Caco-2 (cell line): Measurements from ENCODE around the gene SPATA22. TPM values are rescaled to one million over a fixed set of nuclear protein-coding genes. Genes with fewer than 3 reads are reported as not detected.
A peak's percentile ranks its signal among the peaks of the same experiment; 100 is the strongest.

ENCODE experiments used
- BruUV-seq: library from RNA; stranded (reverse); fragments of 400-500 nt; replicated peaks from 2 replicates; lab custom pipeline; 2021; lab: Mats Ljungman, UMichigan
- CTCF ChIA-PET: fragments of 300-600 bp; sonication (Branson Sonifier 250); formaldehyde crosslinking; loops from one replicate; lab custom pipeline; 2022; ENCODE audit warnings: antibody characterized with exemption; lab: Charles Lee
- POLR2A ChIA-PET: fragments of 300-600 bp; sonication (Branson Sonifier 250); formaldehyde crosslinking; loops from one replicate; lab custom pipeline; 2022; ENCODE audit warnings: antibody characterized with exemption; lab: Charles Lee
- DNase-seq, 2 experiments: peaks; one replicate each; pipeline versions ENCODE4 v3.0.0 to v3.0.0-alpha.2; 2020 to 2022
- H3K27me3 ChIP-seq: replicated peaks from 2 replicates; pipeline ENCODE4 v1.6.0; 2011; ENCODE audit warnings: low read length; ENCODE audit not compliant: control insufficient read depth, insufficient read depth
- H3K36me3 ChIP-seq: 2 replicates; pipeline ENCODE4 v1.5.1; 2011; ENCODE audit warnings: low read length; ENCODE audit not compliant: control insufficient read depth, insufficient read depth
- H3K4me1 ChIP-seq: fragments of 250-450 bp; sonication (Bioruptor Pico); 2 replicates; pipeline ENCODE4 v1.5.1; 2020; ENCODE audit warnings: mild to moderate bottlenecking
- H3K4me3 ChIP-seq: 2 replicates; pipeline ENCODE4 v1.5.1; 2011; ENCODE audit warnings: low read depth, mild to moderate bottlenecking, control low read depth, low read length
- H3K9me3 ChIP-seq: fragments of 250-450 bp; sonication (Bioruptor Pico); 2 replicates; pipeline ENCODE4 v1.5.1; 2020; ENCODE audit warnings: mild to moderate bottlenecking, moderate library complexity
- H3K27ac Mint-ChIP-seq: one replicate; pipeline ENCODE4 v1.8.0; 2022; ENCODE audit warnings: mixed read lengths; ENCODE audit not compliant: unreplicated experiment
- H3K27me3 Mint-ChIP-seq: one replicate; pipeline ENCODE4 v1.8.0; 2022; ENCODE audit warnings: mixed read lengths; ENCODE audit not compliant: insufficient read depth, unreplicated experiment
- H3K36me3 Mint-ChIP-seq: one replicate; pipeline ENCODE4 v1.8.0; 2022; ENCODE audit warnings: mild to moderate bottlenecking, mixed read lengths; ENCODE audit not compliant: insufficient read depth, unreplicated experiment
- H3K4me1 Mint-ChIP-seq: one replicate; pipeline ENCODE4 v1.8.0; 2022; ENCODE audit warnings: low read depth, mixed read lengths; ENCODE audit not compliant: unreplicated experiment
- H3K4me3 Mint-ChIP-seq: one replicate; pipeline ENCODE4 v1.8.0; 2022; ENCODE audit warnings: mild to moderate bottlenecking, moderate library complexity, mixed read lengths; ENCODE audit not compliant: unreplicated experiment
- H3K9me3 Mint-ChIP-seq: one replicate; pipeline ENCODE4 v1.8.0; 2022; ENCODE audit warnings: mixed read lengths; ENCODE audit not compliant: unreplicated experiment
- CTCF ChIP-seq, 2 experiments: fragments of 200-600 bp in 1 of 2; IDR thresholded peaks; 1 replicate in 1 of 2; 2 replicates in 1 of 2; pipeline versions ENCODE4 v1.5.1 to v1.8.0; 2011 to 2022; ENCODE audit warnings: antibody characterized with exemption in 1 of 2, control low read depth in 1 of 2, inconsistent platforms in 1 of 2, low read depth in 1 of 2, low read length in 1 of 2, mild to moderate bottlenecking in 1 of 2, moderate library complexity in 1 of 2; ENCODE audit not compliant: insufficient read depth in 1 of 2, severe bottlenecking in 1 of 2, unreplicated experiment in 1 of 2
- intact Hi-C: fragments of 100-400 bp; cut with micrococcal nuclease; formaldehyde crosslinking; loops from one replicate; pipeline ENCODE4 v1.10.0; 2022; ENCODE audit not compliant: unreplicated experiment
- total RNA-seq: library from RNA; stranded (reverse); gene quantifications from 2 replicates; pipeline ENCODE4 v1.2.3, GENCODE V29; 2022

SPATA22 gene
- total RNA-seq, 1 experiment from 2014 or later: not detected

- Mint-ChIP-seq H3K9me3 (no peaks in the 10 kb centered on the region), H3K36me3 (no peaks in the 10 kb centered on the region), H3K27me3 (no peaks in the 10 kb centered on the region), H3K4me1 (peaks cover 36% of the 10 kb centered on the region), H3K4me3 (peak within 1 kb of the TSS; percentile 4), H3K27ac (peak within 1 kb of the TSS; percentile 54)
- Histone ChIP-seq H3K36me3 (no peaks in the 10 kb centered on the region), H3K9me3 (no peaks in the 10 kb centered on the region), H3K4me1 (peaks cover 41% of the 10 kb centered on the region), H3K27me3 (no peaks in the 10 kb centered on the region), H3K4me3 (no peak within 1 kb of the TSS)
- ChIA-PET POLR2A (no interaction called here), CTCF (no interaction called here)
- DNase-seq: no peak
- intact Hi-C loops: loop anchor here (10.0 kb wide), 1 partner anchor 59 kb away; no protein-coding TSS in a partner anchor
- BruUV-seq: no TSS peak
- no peak for TF ChIP-seq CTCF (IDR thresholded peaks at IDR 0.05; ENCODE audit: insufficient read depth in 1 of 2, low read depth in 1 of 2, low read length in 1 of 2, severe bottlenecking in 1 of 2, unreplicated experiment in 1 of 2)
These were observed 4.4 kb upstream of the SPATA22 start, which contains the start of gene ASPA for GRCh38 chr17:3475812-3476610. TSS of gene ASPA (plus strand) at chr17:3475997. CDS start at chr17:3476160, 163 bp downstream.

DNA sequence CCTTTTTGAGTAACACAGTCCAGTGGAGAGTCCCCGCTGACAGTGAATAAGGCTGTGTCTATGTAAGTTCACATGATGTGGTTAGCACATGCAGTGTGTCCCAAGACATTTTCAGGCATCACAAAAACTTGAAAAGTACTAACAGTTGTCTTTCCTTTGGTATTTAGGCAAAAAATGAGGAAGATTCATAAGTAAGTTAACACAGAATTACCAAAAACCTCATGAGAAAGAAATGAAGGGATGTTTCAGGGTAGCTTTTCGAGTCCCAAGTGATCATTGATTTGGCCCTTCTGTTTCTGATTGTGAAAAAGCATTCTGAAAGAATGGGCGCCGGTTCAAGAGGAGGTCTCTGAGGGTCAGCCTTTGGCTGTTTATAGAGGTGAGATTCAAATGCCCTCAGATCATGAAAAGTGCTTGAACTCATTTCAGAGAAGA is 3.6 kb upstream of the SPATA22 start:
- H3K9me3 Mint-ChIP-seq: no peaks in the 10 kb centered on the region
- no peaks in the 10 kb centered on the region for H3K36me3 ChIP-seq
- H3K4me3 ChIP-seq: no peak overlapping the region
- peak overlapping the region; percentile 54 for H3K27ac Mint-ChIP-seq
- intact Hi-C loops: loop anchor here (10.0 kb wide), 1 partner anchor 60 kb away; no protein-coding TSS in a partner anchor
- H3K27me3 Mint-ChIP-seq: no peaks in the 10 kb centered on the region
- H3K27me3 ChIP-seq: no peaks in the 10 kb centered on the region
- no peak for TF ChIP-seq CTCF (IDR thresholded peaks at IDR 0.05; ENCODE audit: insufficient read depth in 1 of 2, low read depth in 1 of 2, low read length in 1 of 2, severe bottlenecking in 1 of 2, unreplicated experiment in 1 of 2)
- H3K9me3 ChIP-seq: no peaks in the 10 kb centered on the region
- ChIA-PET POLR2A (no interaction called here), CTCF (no interaction called here)
- no peaks in the 10 kb centered on the region for H3K36me3 Mint-ChIP-seq
- BruUV-seq: no TSS peak
- H3K4me1 Mint-ChIP-seq: peaks cover 36% of the 10 kb centered on the region
- no peak for DNase-seq
- H3K4me1 ChIP-seq: peaks cover 41% of the 10 kb centered on the region
- H3K4me3 Mint-ChIP-seq: no peak overlapping the region

DNA sequence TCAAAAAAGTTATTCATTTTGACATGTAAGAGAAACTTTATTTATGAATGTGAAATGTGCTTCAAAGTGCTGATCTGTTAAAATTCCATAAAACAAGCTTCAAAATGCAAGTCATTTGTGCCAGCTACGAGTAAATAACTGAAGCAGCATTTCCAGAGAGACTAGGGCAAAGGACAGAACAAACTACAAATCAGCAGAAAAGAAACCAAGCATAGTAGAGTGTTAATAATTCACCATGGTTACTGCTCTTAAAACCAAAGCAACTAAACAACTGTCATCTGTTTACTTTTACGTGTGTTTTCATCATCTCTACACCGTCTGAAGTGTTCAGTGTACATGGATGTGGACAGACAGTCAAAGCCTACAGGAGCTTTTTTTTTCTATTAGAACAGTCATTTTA is 2.6 kb upstream of the SPATA22 start:
- Mint-ChIP-seq H3K27me3 (no peaks in the 10 kb centered on the region), H3K36me3 (no peaks in the 10 kb centered on the region), H3K9me3 (no peaks in the 10 kb centered on the region), H3K4me1 (peaks cover 36% of the 10 kb centered on the region), H3K4me3 (peak overlapping the region; percentile 37), H3K27ac (peak overlapping the region; percentile 49)
- ChIA-PET POLR2A (no interaction called here), CTCF (no interaction called here)
- BruUV-seq: no TSS peak
- Histone ChIP-seq H3K4me3 (no peak overlapping the region), H3K36me3 (no peaks in the 10 kb centered on the region), H3K9me3 (no peaks in the 10 kb centered on the region), H3K27me3 (no peaks in the 10 kb centered on the region), H3K4me1 (peaks cover 37% of the 10 kb centered on the region)
- intact Hi-C loops: loop anchor here (10.0 kb wide), 1 partner anchor 61 kb away; no protein-coding TSS in a partner anchor
- peak in 1 of 2 experiments; percentile 47 for DNase-seq
- no peak for TF ChIP-seq CTCF (IDR thresholded peaks at IDR 0.05; ENCODE audit: insufficient read depth in 1 of 2, low read depth in 1 of 2, low read length in 1 of 2, severe bottlenecking in 1 of 2, unreplicated experiment in 1 of 2)
